SK-N-SH (cell line): Measurements from ENCODE around the gene ZNF728. TPM values are rescaled to one million over a fixed set of nuclear protein-coding genes. Genes with fewer than 3 reads are reported as not detected.
"Not testable (repeated sequence)": the region's sequence is repeated elsewhere in the genome, so short reads cannot be mapped to it uniquely, and the experiment has no call there.

Experiments
- CTCF ChIA-PET: fragments of 300-600, 350-600 bp; formaldehyde crosslinking; extraction: SDS; loops from one replicate; lab custom pipeline; 2021; lab: Yijun Ruan, JAX
- POLR2A ChIA-PET: fragments of 350-600 bp; sonication (Branson Sonifier 250); formaldehyde crosslinking; extraction: SDS; loops from one replicate; lab custom pipeline; 2020; ENCODE audit warnings: antibody characterized with exemption, inconsistent platforms; lab: Yijun Ruan, JAX
- DNase-seq: peaks from one replicate; pipeline ENCODE4 v3.0.0; 2012
- H2AFZ ChIP-seq: fragments of 200-600 bp; sonication (generic); 2 replicates; pipeline ENCODE4 v1.8.1; 2016; ENCODE audit warnings: antibody characterized with exemption, mild to moderate bottlenecking, low read depth
- H3F3A ChIP-seq: fragments of 200-600 bp; sonication (generic); replicated peaks from 2 replicates; pipeline ENCODE3; 2016; ENCODE audit warnings: antibody characterized with exemption, mild to moderate bottlenecking; ENCODE audit not compliant: insufficient read depth
- H3K27ac ChIP-seq, 2 experiments: fragments of 200-500 bp in 1 of 2; fragments of 200-600 bp in 1 of 2; sonication (Bioruptor generic) in 1 of 2; sonication (generic), shearing (Covaris generic) in 1 of 2; 2 replicates each; pipeline versions ENCODE4 v1.5.1 to v1.6.1; 2014 to 2016; ENCODE audit warnings: low read depth in 2 of 2, inconsistent platforms in 1 of 2, low read length in 1 of 2, mild to moderate bottlenecking in 1 of 2, mixed read lengths in 1 of 2
- H3K27me3 ChIP-seq: fragments of 200-600 bp; sonication (generic), shearing (Covaris generic); 2 replicates; pipeline ENCODE4 v1.6.1; 2016; ENCODE audit warnings: mixed run types; ENCODE audit not compliant: insufficient read depth
- H3K36me3 ChIP-seq, 2 experiments: fragments of 200-500 bp in 1 of 2; fragments of 200-600 bp in 1 of 2; sonication (Bioruptor generic) in 1 of 2; sonication (generic) in 1 of 2; replicated peaks in 1 of 2; 2 replicates each; pipeline versions ENCODE3 to v1.5.1; 2014 to 2016; ENCODE audit warnings: low read length in 1 of 2, mild to moderate bottlenecking in 1 of 2; ENCODE audit not compliant: insufficient read depth in 2 of 2, control insufficient read depth in 1 of 2
- H3K4me1 ChIP-seq, 2 experiments: fragments of 200-500 bp in 1 of 2; fragments of 200-600 bp in 1 of 2; sonication (Bioruptor generic) in 1 of 2; sonication (generic), shearing (Covaris generic) in 1 of 2; 2 replicates each; pipeline versions ENCODE4 v1.5.1 to v1.6.1; 2014 to 2016; ENCODE audit warnings: low read depth in 1 of 2, low read length in 1 of 2, mixed run types in 1 of 2; ENCODE audit not compliant: insufficient read depth in 2 of 2, control insufficient read depth in 1 of 2
- H3K4me2 ChIP-seq: fragments of 200-600 bp; sonication (generic), shearing (Covaris generic); 2 replicates; pipeline ENCODE4 v1.6.1; 2017; ENCODE audit warnings: mixed run types
- H3K4me3 ChIP-seq, 2 experiments: fragments of 200-500 bp in 1 of 2; fragments of 200-600 bp in 1 of 2; sonication (Bioruptor generic) in 1 of 2; sonication (generic), shearing (Covaris generic) in 1 of 2; 2 replicates each; pipeline versions ENCODE4 v1.5.1 to v1.8.1; 2014 to 2016; ENCODE audit warnings: low read depth in 2 of 2, inconsistent platforms in 1 of 2, low read length in 1 of 2, mild to moderate bottlenecking in 1 of 2, mixed read lengths in 1 of 2, moderate library complexity in 1 of 2
- H3K79me2 ChIP-seq: fragments of 200-600 bp; sonication (generic); 2 replicates; pipeline ENCODE4 v1.8.1; 2017; ENCODE audit warnings: mild to moderate bottlenecking; ENCODE audit not compliant: insufficient read depth
- H3K9ac ChIP-seq: fragments of 200-600 bp; sonication (generic); 2 replicates; pipeline ENCODE4 v1.6.1; 2017; ENCODE audit warnings: mixed run types
- H3K9me2 ChIP-seq: fragments of 200-600 bp; sonication (generic); 2 replicates; pipeline ENCODE4 v1.6.1; 2017; ENCODE audit warnings: mixed run types
- H3K9me3 ChIP-seq: fragments of 200-600 bp; sonication (generic); 2 replicates; pipeline ENCODE4 v1.6.1; 2017; ENCODE audit warnings: mixed run types, mild to moderate bottlenecking, moderate library complexity
- H4K20me1 ChIP-seq: fragments of 200-600 bp; sonication (generic); 2 replicates; pipeline ENCODE4 v1.6.1; 2017; ENCODE audit warnings: mild to moderate bottlenecking, mixed run types; ENCODE audit not compliant: insufficient read depth
- EP300 ChIP-seq, 2 experiments: IDR thresholded peaks; 2 replicates each; pipeline versions ENCODE4 v1.4.0 to v1.6.1; 2012; ENCODE audit warnings: borderline replicate concordance in 1 of 2, low read depth in 1 of 2, low read length in 1 of 2
- EZH2phosphoT487 ChIP-seq: fragments of 200-600 bp; sonication (generic); IDR thresholded peaks from 2 replicates; pipeline ENCODE4 v1.6.1; 2017; ENCODE audit warnings: low read depth, mixed run types, mild to moderate bottlenecking, antibody characterized with exemption, moderate library complexity, borderline replicate concordance
- FOXJ3 ChIP-seq: sonication (generic); formaldehyde crosslinking; IDR thresholded peaks from 2 replicates; pipeline ENCODE4 v1.5.1; 2020; ENCODE audit warnings: mild to moderate bottlenecking, missing genetic modification reagents
- FOXM1 ChIP-seq: IDR thresholded peaks from 2 replicates; pipeline ENCODE4 v1.4.0; 2012; ENCODE audit warnings: low read depth, mild to moderate bottlenecking
- GABPA ChIP-seq: IDR thresholded peaks from 2 replicates; pipeline ENCODE4 v1.4.0; 2012; ENCODE audit warnings: low read depth, mild to moderate bottlenecking
- MXI1 ChIP-seq: IDR thresholded peaks from 2 replicates; pipeline ENCODE4 v1.6.1; 2012; ENCODE audit warnings: mild to moderate bottlenecking, low read depth, low read length, improper control_type of control experiment
- NRF1 ChIP-seq: IDR thresholded peaks from 2 replicates; pipeline ENCODE4 v1.6.1; 2012; ENCODE audit warnings: low read depth, mild to moderate bottlenecking, low read length
- POLR2AphosphoS5 ChIP-seq: IDR thresholded peaks from 2 replicates; pipeline ENCODE4 v1.6.1; 2012; ENCODE audit warnings: low read depth, low read length
- RCOR1 ChIP-seq: fragments of 150-350 bp; IDR thresholded peaks from 2 replicates; pipeline ENCODE4 v1.6.1; 2017; ENCODE audit warnings: antibody characterized with exemption, low read length
- RFX5 ChIP-seq: IDR thresholded peaks from 2 replicates; pipeline ENCODE4 v1.6.1; 2012; ENCODE audit warnings: mild to moderate bottlenecking, improper control_type of control experiment, low read length
- RXRA ChIP-seq: IDR thresholded peaks from 2 replicates; pipeline ENCODE4 v1.4.0; 2012; ENCODE audit warnings: low read depth, mild to moderate bottlenecking, borderline replicate concordance
- SIN3A ChIP-seq: IDR thresholded peaks from 2 replicates; pipeline ENCODE4 v1.6.1; 2012; ENCODE audit warnings: low read depth, mild to moderate bottlenecking, low read length, moderate library complexity, borderline replicate concordance
- SMC3 ChIP-seq: IDR thresholded peaks from 2 replicates; pipeline ENCODE4 v1.6.1; 2012; ENCODE audit warnings: low read depth, low read length, improper control_type of control experiment
- TCF12 ChIP-seq: IDR thresholded peaks from 2 replicates; pipeline ENCODE4 v1.4.0; 2012
- WGBS: methylation state at CpG from one replicate; pipeline ENCODE4 v1.1.6; 2017; ENCODE audit warnings: low lambda C conversion rate; 5-methylcytosine and 5-hydroxymethylcytosine counted together
- polyA plus RNA-seq, 3 experiments: library from polyadenylated mRNA; depleted of rRNA; stranded (reverse); fragments of >200 nt; gene quantifications; 2 replicates each; pipeline ENCODE4 v1.2.3, GENCODE V29; 2012
- TF ChIP-seq, protein P1 (sequence below): IDR thresholded peaks from 2 replicates; pipeline ENCODE4 v1.4.0; 2012; ENCODE audit warnings: low read depth, borderline replicate concordance
- TF ChIP-seq, protein P2 (sequence below): IDR thresholded peaks from 2 replicates; pipeline ENCODE4; 2012
- TF ChIP-seq, protein P3 (sequence below): fragments of 150-350 bp; IDR thresholded peaks from 2 replicates; pipeline ENCODE4 v1.6.1; 2017; ENCODE audit warnings: antibody characterized with exemption, low read length, low read depth, borderline replicate concordance
- TF ChIP-seq, protein P4 (sequence below): IDR thresholded peaks from 2 replicates; pipeline ENCODE4 v1.4.0; 2012; ENCODE audit warnings: low read depth, borderline replicate concordance
- TF ChIP-seq, protein P5 (sequence below): IDR thresholded peaks from 2 replicates; pipeline ENCODE4 v1.4.0; 2012; ENCODE audit warnings: low read depth

Gene ZNF728
- polyA plus RNA-seq, 1 of the 3 experiments (the other 2 are of a cell fraction) = not detected

DNA sequence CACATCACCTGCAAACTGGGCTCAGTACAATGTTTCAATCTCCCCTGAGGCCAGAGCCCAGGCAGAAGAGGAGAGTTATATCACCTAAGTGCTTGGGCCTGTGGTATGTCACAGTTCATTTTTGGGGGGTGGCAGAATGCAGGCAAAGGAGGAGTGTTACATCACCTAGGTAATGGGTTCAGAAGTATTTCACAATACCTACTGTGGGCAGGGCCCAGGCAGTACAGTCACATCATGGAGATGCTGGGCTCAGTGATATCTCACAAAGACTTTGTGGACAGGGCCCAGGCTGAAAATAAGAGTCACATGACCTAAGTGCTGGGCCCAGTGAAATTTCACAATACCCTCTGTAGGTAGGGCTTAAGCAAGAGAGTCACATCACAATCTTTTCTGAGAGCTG lies 12.7 kb upstream of the ZNF728 start:
- H3K4me1 ChIP-seq = no peaks in the 10 kb centered on the region

DNA sequence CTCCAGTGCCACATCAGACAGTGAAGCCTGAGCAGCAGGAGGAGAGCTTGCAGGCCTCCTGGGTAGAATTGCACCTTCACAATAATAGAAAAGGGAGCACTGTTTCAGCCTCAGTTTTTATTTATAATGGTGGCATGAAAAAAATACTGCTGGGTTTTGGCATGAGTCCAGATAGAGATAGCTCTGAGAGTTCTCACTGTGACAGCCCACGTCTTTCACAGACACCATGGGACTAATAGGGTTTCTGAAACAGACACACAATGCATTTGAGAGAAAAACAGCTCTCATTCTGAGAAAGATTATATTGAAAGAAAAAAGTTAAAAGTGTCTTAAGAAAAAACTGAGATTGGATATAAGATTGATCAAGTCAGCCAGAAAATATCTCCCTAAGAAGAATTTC lies 8.0 kb downstream of the ZNF728 start:
- H3K4me2 ChIP-seq, H3K9me2 ChIP-seq, H2AFZ ChIP-seq, H3K27ac ChIP-seq, H3K4me3 ChIP-seq, H3K9me3 ChIP-seq, DNase-seq, H4K20me1 ChIP-seq, H3F3A ChIP-seq, H3K27me3 ChIP-seq, H3K36me3 ChIP-seq, H3K4me1 ChIP-seq, POLR2A ChIA-PET, H3K79me2 ChIP-seq, CTCF ChIA-PET, H3K9ac ChIP-seq: not testable (repeated sequence)
- 0% methylated on average over 1 of the region's 1 CpG for WGBS

More for the DNA sequence above, 12.7 kb upstream of the ZNF728 start:
- no peak overlapping the region for H3K4me2 ChIP-seq
- no peak overlapping the region for H3K4me3 ChIP-seq
- no peaks in the 10 kb centered on the region for H3K9me3 ChIP-seq
- H3K27ac ChIP-seq = no peak overlapping the region
- H3K9ac ChIP-seq = no peak overlapping the region
- no peak for DNase-seq
- POLR2A ChIA-PET = no interaction called here
- H3F3A ChIP-seq = no peaks in the 10 kb centered on the region
- H2AFZ ChIP-seq = no peak overlapping the region
- CTCF ChIA-PET = no interaction called here
- H3K27me3 ChIP-seq = no peaks in the 10 kb centered on the region
- no peak for TF ChIP-seq TCF12
- TF ChIP-seq FOXM1 = no peak
- TF ChIP-seq RCOR1 = no peak
- TF ChIP-seq, protein P1, sequence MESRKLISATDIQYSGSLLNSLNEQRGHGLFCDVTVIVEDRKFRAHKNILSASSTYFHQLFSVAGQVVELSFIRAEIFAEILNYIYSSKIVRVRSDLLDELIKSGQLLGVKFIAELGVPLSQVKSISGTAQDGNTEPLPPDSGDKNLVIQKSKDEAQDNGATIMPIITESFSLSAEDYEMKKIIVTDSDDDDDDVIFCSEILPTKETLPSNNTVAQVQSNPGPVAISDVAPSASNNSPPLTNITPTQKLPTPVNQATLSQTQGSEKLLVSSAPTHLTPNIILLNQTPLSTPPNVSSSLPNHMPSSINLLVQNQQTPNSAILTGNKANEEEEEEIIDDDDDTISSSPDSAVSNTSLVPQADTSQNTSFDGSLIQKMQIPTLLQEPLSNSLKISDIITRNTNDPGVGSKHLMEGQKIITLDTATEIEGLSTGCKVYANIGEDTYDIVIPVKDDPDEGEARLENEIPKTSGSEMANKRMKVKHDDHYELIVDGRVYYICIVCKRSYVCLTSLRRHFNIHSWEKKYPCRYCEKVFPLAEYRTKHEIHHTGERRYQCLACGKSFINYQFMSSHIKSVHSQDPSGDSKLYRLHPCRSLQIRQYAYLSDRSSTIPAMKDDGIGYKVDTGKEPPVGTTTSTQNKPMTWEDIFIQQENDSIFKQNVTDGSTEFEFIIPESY = no peak
- TF ChIP-seq EP300 (IDR thresholded peaks at IDR 0.05; ENCODE audit: borderline replicate concordance in 1 of 2, low read depth in 1 of 2, low read length in 1 of 2) = no peak
- no peak for TF ChIP-seq POLR2AphosphoS5
- TF ChIP-seq EZH2phosphoT487 = no peak
- no peak for TF ChIP-seq MXI1
- TF ChIP-seq SMC3 = no peak
- TF ChIP-seq, all 33 proteins: peak for 0
- Histone ChIP-seq H3K79me2 (no peaks in the 10 kb centered on the region), H3K36me3 (no peaks in the 10 kb centered on the region), H3K9me2 (no peaks in the 10 kb centered on the region), H4K20me1 (no peaks in the 10 kb centered on the region)

DNA sequence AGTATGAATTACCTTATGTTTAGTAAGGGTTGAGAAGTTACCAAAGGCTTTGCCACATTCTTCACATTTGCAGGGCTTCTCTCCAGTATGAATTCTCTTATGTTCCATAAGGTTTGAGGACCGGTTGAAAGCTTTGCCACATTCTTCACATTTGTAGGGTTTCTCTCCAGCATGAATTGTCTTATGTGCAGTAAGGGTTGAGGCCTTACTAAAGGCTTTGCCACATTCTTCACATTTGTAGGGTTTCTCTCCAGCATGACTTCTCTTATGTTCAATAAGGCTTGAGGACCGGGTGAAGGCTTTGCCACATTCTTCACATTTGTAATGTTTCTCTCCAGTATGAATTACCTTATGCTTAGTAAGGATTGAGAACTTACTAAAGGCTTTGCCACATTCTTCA lies 26.7 kb downstream of the ZNF728 start:
- Histone ChIP-seq H3K4me2 (no peak overlapping the region), H2AFZ (no peak overlapping the region), H3K4me3 (no peak overlapping the region), H3K79me2 (no peaks in the 10 kb centered on the region), H3K9me2 (no peaks in the 10 kb centered on the region), H3K4me1 (no peaks in the 10 kb centered on the region), H3F3A (no peaks in the 10 kb centered on the region), H3K9ac (no peak overlapping the region), H4K20me1 (no peaks in the 10 kb centered on the region), H3K36me3 (no peaks in the 10 kb centered on the region), H3K27ac (no peak overlapping the region), H3K27me3 (no peaks in the 10 kb centered on the region), H3K9me3 (peaks cover 26% of the 10 kb centered on the region)
- 48% methylated on average over 2 of the region's 2 CpGs for WGBS
- POLR2A ChIA-PET = no interaction called here
- CTCF ChIA-PET = interaction anchor here (0.7 kb wide), 1 partner anchor 301 kb away, joined by 4 read pairs; no protein-coding TSS in a partner anchor
- no peak for DNase-seq
- TF ChIP-seq, protein P2, sequence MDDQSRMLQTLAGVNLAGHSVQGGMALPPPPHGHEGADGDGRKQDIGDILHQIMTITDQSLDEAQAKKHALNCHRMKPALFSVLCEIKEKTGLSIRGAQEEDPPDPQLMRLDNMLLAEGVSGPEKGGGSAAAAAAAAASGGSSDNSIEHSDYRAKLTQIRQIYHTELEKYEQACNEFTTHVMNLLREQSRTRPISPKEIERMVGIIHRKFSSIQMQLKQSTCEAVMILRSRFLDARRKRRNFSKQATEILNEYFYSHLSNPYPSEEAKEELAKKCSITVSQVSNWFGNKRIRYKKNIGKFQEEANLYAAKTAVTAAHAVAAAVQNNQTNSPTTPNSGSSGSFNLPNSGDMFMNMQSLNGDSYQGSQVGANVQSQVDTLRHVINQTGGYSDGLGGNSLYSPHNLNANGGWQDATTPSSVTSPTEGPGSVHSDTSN = no peak
- TF ChIP-seq, protein P3, sequence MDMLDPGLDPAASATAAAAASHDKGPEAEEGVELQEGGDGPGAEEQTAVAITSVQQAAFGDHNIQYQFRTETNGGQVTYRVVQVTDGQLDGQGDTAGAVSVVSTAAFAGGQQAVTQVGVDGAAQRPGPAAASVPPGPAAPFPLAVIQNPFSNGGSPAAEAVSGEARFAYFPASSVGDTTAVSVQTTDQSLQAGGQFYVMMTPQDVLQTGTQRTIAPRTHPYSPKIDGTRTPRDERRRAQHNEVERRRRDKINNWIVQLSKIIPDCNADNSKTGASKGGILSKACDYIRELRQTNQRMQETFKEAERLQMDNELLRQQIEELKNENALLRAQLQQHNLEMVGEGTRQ = no peak
- TF ChIP-seq SMC3 (no peak), GABPA (no peak), RFX5 (no peak), RXRA (no peak), TCF12 (no peak), NRF1 (no peak), SIN3A (no peak), FOXJ3 (CRISPR knock-in tag) (no peak), EP300 (IDR thresholded peaks at IDR 0.05; ENCODE audit: borderline replicate concordance in 1 of 2, low read depth in 1 of 2, low read length in 1 of 2) (no peak)
- TF ChIP-seq, protein P4, sequence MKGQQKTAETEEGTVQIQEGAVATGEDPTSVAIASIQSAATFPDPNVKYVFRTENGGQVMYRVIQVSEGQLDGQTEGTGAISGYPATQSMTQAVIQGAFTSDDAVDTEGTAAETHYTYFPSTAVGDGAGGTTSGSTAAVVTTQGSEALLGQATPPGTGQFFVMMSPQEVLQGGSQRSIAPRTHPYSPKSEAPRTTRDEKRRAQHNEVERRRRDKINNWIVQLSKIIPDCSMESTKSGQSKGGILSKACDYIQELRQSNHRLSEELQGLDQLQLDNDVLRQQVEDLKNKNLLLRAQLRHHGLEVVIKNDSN = no peak
- TF ChIP-seq, protein P5, sequence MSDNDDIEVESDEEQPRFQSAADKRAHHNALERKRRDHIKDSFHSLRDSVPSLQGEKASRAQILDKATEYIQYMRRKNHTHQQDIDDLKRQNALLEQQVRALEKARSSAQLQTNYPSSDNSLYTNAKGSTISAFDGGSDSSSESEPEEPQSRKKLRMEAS = no peak
